CD4-positive, alpha-beta T cell (primary cell): ENCODE data around the gene FLT1. TPM values are rescaled to one million over a fixed set of nuclear protein-coding genes. Genes with fewer than 3 reads are reported as not detected.

Experiments used
- ATAC-seq: fragments of 200-7000 bp; cut with Tn5 transposase; one replicate; pipeline ENCODE4 v1.10.0; 2022; ENCODE audit warnings: mild to moderate bottlenecking; ENCODE audit not compliant: poor library complexity
- CTCF ChIA-PET: fragments of 350-600 bp; sonication (Branson Sonifier 250); formaldehyde crosslinking; loops from one replicate; lab custom pipeline; 2021; ENCODE audit warnings: antibody characterized with exemption, inconsistent platforms; lab: Charles Lee
- POLR2A ChIA-PET: fragments of 350-600 bp; sonication (Branson Sonifier 250); formaldehyde crosslinking; loops from one replicate; lab custom pipeline; 2021; ENCODE audit warnings: antibody characterized with exemption, inconsistent platforms; lab: Charles Lee
- DNase-seq, 14 experiments: peaks; one replicate each; pipeline ENCODE4 v3.0.0-alpha.2; 2013 to 2020; ENCODE audit warnings: mixed read lengths in 2 of 14
- H3K27ac ChIP-seq, 2 donors: one replicate each; pipeline versions ENCODE4 v1.5.1 to v1.7.0; 2013; ENCODE audit warnings: low read length in 2 of 2, low read depth in 1 of 2, mild to moderate bottlenecking in 1 of 2
- H3K27me3 ChIP-seq, 2 experiments: 1 replicate in 1 of 2; 2 replicates in 1 of 2; pipeline versions ENCODE4 v1.6.1 to v1.7.0; 2013; ENCODE audit warnings: low read length in 2 of 2, control low read depth in 1 of 2, mild to moderate bottlenecking in 1 of 2, moderate library complexity in 1 of 2; ENCODE audit not compliant: insufficient read depth in 2 of 2, control insufficient read depth in 1 of 2
- H3K36me3 ChIP-seq: one replicate; pipeline ENCODE4 v1.6.1; 2013; ENCODE audit warnings: low read length, control low read depth; ENCODE audit not compliant: insufficient read depth
- H3K4me1 ChIP-seq: one replicate; pipeline ENCODE4 v1.6.1; 2013; ENCODE audit warnings: low read length, control low read depth; ENCODE audit not compliant: insufficient read depth
- H3K4me3 ChIP-seq: one replicate; pipeline ENCODE4 v1.5.1; 2013; ENCODE audit warnings: mild to moderate bottlenecking, low read length, moderate library complexity
- H3K9me3 ChIP-seq, 2 experiments: 1 replicate in 1 of 2; 2 replicates in 1 of 2; pipeline versions ENCODE4 v1.6.1 to v1.7.0; 2013; ENCODE audit warnings: low read length in 2 of 2, mild to moderate bottlenecking in 2 of 2, control low read depth in 1 of 2, moderate library complexity in 1 of 2; ENCODE audit not compliant: control insufficient read depth in 1 of 2, insufficient read depth in 1 of 2
- H3K27ac Mint-ChIP-seq: one replicate; pipeline ENCODE4 v1.8.0; 2020; ENCODE audit warnings: mixed read lengths
- H3K27me3 Mint-ChIP-seq: one replicate; pipeline ENCODE4 v1.8.0; 2021; ENCODE audit warnings: mixed read lengths
- H3K36me3 Mint-ChIP-seq: one replicate; pipeline ENCODE4 v1.8.0; 2021; ENCODE audit warnings: low read depth, mixed read lengths
- H3K4me1 Mint-ChIP-seq: one replicate; pipeline ENCODE4 v1.8.0; 2021; ENCODE audit warnings: low read depth, mixed read lengths
- H3K4me3 Mint-ChIP-seq: one replicate; pipeline ENCODE4 v1.8.0; 2020; ENCODE audit warnings: mild to moderate bottlenecking, mixed read lengths
- H3K9me3 Mint-ChIP-seq: one replicate; pipeline ENCODE4 v1.8.0; 2020; ENCODE audit warnings: mixed read lengths
- intact Hi-C, 2 experiments: fragments of 100-400 bp; cut with DNase I in 1 of 2; cut with micrococcal nuclease in 1 of 2; formaldehyde crosslinking; loops; one replicate each; pipeline versions ENCODE4 v1.15.1 to v1.9.0; 2023 to 2025; cut with DNase I, micrococcal nuclease
- total RNA-seq, 174 experiments: library from RNA in 2 of 174; stranded (reverse) in 2 of 174; gene quantifications; one replicate each; pipeline ENCODE4 v1.2.3 and lab custom pipeline; 2021 to 2026
- TF ChIP-seq, protein P1 (sequence below): fragments of 200-600 bp; IDR thresholded peaks from one replicate; pipeline ENCODE4 v1.8.0; 2022; ENCODE audit warnings: antibody characterized with exemption, mild to moderate bottlenecking

Gene FLT1
- total RNA-seq, 2 experiments from 2014 or later, result 1.1 to 1.2 TPM

DNA sequence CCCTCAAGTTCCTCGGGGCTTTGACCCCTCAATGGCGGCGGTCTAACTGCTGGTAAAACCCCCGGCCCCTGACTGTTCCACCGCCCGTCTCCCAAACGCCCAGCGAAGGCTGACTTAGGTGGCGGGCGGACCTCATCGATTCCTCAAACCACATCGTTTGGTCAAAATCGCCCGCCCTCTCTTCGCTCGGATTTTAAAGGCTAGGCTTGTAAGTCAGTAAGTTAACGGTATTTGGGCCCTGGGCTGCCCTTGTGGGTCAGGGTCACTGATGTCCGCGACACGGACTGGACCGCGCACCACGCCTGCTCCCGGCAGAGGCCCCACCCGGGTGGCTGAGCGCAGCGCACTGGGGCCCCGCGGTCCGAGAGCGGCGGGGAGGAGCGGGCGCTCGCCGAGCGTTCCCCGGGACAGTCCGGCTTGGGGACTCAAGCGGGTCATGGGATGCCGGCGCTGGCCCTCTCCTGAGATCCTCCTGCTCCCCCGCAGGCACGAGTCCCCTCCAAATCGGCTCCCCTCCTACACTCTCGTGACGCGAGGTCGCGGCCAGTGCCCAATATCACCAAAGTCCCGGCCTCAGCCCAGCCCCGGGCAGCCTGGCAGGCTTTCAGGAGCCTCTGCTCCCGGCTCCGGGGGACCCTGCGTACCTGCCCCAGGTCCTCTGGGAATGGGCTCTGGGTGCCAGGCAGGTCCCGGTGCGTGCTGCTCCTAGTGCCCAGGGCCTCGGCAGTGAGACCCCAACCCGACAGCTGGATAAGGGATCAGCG lies 1.0 kb downstream of the FLT1 start:
- ChIA-PET POLR2A (no interaction called here), CTCF (no interaction called here)
- ATAC-seq (no peak), DNase-seq (no peak)
- peaks cover 42% of the 10 kb centered on the region for H3K4me1 Mint-ChIP-seq
- no peaks in the 10 kb centered on the region for H3K36me3 Mint-ChIP-seq
- intact Hi-C loops, result loop anchor here in 1 of 2 experiments (5.0 kb wide), 1 partner anchor 163 kb away; the partner anchor contains the start of gene POMP
- Histone ChIP-seq H3K36me3 (no peaks in the 10 kb centered on the region), H3K27ac (no peak overlapping the region), H3K4me1 (peaks cover 20% of the 10 kb centered on the region), H3K9me3 (peaks cover 0 to 9% of the 10 kb centered on the region in 2 experiments), H3K27me3 (peaks cover 31 to 54% of the 10 kb centered on the region in 2 experiments), H3K4me3 (peak overlapping the region; percentile 50)
- H3K9me3 Mint-ChIP-seq, result no peaks in the 10 kb centered on the region
- H3K4me3 Mint-ChIP-seq, result peak overlapping the region; percentile 43
- H3K27me3 Mint-ChIP-seq, result peaks cover 62% of the 10 kb centered on the region
- TF ChIP-seq, protein P1, sequence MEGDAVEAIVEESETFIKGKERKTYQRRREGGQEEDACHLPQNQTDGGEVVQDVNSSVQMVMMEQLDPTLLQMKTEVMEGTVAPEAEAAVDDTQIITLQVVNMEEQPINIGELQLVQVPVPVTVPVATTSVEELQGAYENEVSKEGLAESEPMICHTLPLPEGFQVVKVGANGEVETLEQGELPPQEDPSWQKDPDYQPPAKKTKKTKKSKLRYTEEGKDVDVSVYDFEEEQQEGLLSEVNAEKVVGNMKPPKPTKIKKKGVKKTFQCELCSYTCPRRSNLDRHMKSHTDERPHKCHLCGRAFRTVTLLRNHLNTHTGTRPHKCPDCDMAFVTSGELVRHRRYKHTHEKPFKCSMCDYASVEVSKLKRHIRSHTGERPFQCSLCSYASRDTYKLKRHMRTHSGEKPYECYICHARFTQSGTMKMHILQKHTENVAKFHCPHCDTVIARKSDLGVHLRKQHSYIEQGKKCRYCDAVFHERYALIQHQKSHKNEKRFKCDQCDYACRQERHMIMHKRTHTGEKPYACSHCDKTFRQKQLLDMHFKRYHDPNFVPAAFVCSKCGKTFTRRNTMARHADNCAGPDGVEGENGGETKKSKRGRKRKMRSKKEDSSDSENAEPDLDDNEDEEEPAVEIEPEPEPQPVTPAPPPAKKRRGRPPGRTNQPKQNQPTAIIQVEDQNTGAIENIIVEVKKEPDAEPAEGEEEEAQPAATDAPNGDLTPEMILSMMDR, result no peak
- peak overlapping the region; percentile 82 for H3K27ac Mint-ChIP-seq

DNA sequence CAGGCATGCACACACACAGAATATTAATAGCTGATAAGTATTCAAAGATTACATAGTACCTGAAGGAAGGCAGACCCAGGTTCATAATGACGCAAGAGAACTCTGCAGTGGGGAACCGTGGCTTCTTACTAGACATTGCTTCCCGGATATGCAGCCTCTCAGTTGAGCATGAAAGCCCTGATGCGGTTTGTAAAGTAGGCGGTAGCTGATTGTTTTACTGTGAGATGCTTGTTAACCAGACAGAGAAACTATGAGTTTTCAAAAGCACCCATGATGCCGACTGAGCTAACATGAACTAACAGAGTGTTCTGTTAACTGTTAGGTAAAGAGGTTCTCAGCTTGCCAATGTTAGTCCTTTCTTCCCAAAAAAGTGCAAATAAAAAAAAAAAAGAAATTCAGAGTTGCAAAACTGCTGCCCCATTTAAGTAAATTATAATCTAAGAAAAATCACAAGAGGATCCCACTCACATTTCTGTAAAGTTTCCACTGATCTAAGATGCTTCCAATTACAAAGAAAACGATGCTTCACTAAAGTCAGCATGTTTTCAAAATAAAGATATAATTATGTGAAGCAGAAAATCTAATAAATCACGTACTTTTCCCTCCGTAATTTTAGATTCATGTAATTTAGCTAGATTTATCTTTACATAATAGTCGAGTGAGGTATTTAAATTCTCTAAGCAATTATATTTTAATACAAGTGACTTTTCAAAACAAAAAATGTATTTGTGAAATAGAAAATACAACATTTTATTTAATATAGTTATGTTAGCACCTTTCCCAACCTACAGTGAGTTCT lies 2.2 kb downstream of the FLT1 start:
- H3K27ac Mint-ChIP-seq, result peak overlapping the region; percentile 82
- intact Hi-C loops, result loop anchor here in 1 of 2 experiments (5.0 kb wide), 1 partner anchor 165 kb away; the partner anchor contains the start of gene POMP

DNA sequence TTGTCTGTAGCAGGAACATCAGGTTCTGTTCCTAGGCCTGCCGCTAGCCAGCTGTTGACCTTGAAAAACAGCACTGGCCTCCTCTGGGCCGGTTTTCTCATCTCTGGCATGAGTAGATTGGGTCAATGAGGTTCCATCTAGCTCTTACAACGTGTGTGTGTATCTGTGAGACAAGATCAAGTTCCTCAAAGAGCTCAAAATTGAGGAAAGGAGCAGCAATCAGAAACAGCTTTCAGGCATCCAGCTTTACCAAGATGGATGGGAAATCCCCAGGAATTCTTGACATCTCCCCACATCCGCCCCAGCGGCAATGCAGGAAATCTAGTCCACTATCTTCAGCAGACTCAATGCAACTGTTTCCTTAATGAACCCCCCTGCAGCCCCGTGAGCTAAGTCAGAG lies 4.9 kb downstream of the FLT1 start:
- Mint-ChIP-seq H3K27ac (no peak overlapping the region), H3K36me3 (no peaks in the 10 kb centered on the region), H3K4me1 (peaks cover 19% of the 10 kb centered on the region), H3K27me3 (peaks cover 52% of the 10 kb centered on the region), H3K4me3 (no peak overlapping the region), H3K9me3 (no peaks in the 10 kb centered on the region)
- no peak for ATAC-seq
- CTCF ChIA-PET, result no interaction called here
- POLR2A ChIA-PET, result no interaction called here
- DNase-seq, result no peak
- H3K27ac ChIP-seq, result no peak overlapping the region
- intact Hi-C loops, result loop anchor here in 1 of 2 experiments (5.0 kb wide), 1 partner anchor 167 kb away; the partner anchor contains the start of gene POMP
- TF ChIP-seq, protein P1, result no peak
- peaks cover 14% of the 10 kb centered on the region for H3K4me1 ChIP-seq
- H3K36me3 ChIP-seq, result no peaks in the 10 kb centered on the region
- no peak overlapping the region for H3K4me3 ChIP-seq
- peaks cover 0 to 5% of the 10 kb centered on the region in 2 experiments for H3K9me3 ChIP-seq
- peaks cover 21 to 38% of the 10 kb centered on the region in 2 experiments for H3K27me3 ChIP-seq

More for the DNA sequence above, 2.2 kb downstream of the FLT1 start:
- peaks cover 42% of the 10 kb centered on the region for H3K4me1 Mint-ChIP-seq
- no peaks in the 10 kb centered on the region for H3K9me3 Mint-ChIP-seq
- no peaks in the 10 kb centered on the region for H3K36me3 ChIP-seq
- peak overlapping the region; percentile 87 for H3K4me3 Mint-ChIP-seq
- ChIA-PET POLR2A (interaction anchor here (1.4 kb wide), 1 partner anchor 12 kb away, joined by 8 read pairs; no protein-coding TSS in a partner anchor), CTCF (interaction anchor here (1.4 kb wide), 1 partner anchor 9 kb away, joined by 4 read pairs; no protein-coding TSS in a partner anchor)
- DNase-seq, result peak in 8 of 14 experiments; percentile 23 to 74 (median 48)
- peaks cover 20% of the 10 kb centered on the region for H3K4me1 ChIP-seq
- peaks cover 0 to 9% of the 10 kb centered on the region in 2 experiments for H3K9me3 ChIP-seq
- H3K36me3 Mint-ChIP-seq, result no peaks in the 10 kb centered on the region
- TF ChIP-seq, protein P1, result no peak
- H3K27me3 Mint-ChIP-seq, result peaks cover 67% of the 10 kb centered on the region
- no peak overlapping the region for H3K27ac ChIP-seq
- H3K4me3 ChIP-seq, result no peak overlapping the region
- peak; percentile 90 for ATAC-seq
- H3K27me3 ChIP-seq, result peaks cover 28 to 54% of the 10 kb centered on the region in 2 experiments
